Sigmoid colon (tissue), 4 donors: ENCODE data around the gene MAGI2.

Source experiments
- CTCF ChIP-seq, 4 experiments: fragments of 450-650 bp in 3 of 4; fragments of 200-600 bp in 1 of 4; IDR thresholded peaks; one replicate each; pipeline ENCODE4 v1.5.1; 2016 to 2019; ENCODE audit warnings: antibody characterized with exemption in 4 of 4, mild to moderate bottlenecking in 3 of 4, moderate library complexity in 2 of 4
- EP300 ChIP-seq, 4 donors: sonication (generic); formaldehyde crosslinking; IDR thresholded peaks; one replicate each; pipeline ENCODE4 v1.6.1; 2017; ENCODE audit warnings: antibody characterized with exemption in 4 of 4
- POLR2A ChIP-seq, 2 donors: fragments of 450-650 bp; IDR thresholded peaks; one replicate each; pipeline ENCODE4 v1.6.1; 2016; ENCODE audit warnings: antibody characterized with exemption in 2 of 2, mild to moderate bottlenecking in 2 of 2, moderate library complexity in 2 of 2
- POLR2AphosphoS5 ChIP-seq, 4 donors: sonication (generic); formaldehyde crosslinking; IDR thresholded peaks; one replicate each; pipeline ENCODE4 v1.6.1; 2017; ENCODE audit warnings: antibody characterized with exemption in 4 of 4

DNA sequence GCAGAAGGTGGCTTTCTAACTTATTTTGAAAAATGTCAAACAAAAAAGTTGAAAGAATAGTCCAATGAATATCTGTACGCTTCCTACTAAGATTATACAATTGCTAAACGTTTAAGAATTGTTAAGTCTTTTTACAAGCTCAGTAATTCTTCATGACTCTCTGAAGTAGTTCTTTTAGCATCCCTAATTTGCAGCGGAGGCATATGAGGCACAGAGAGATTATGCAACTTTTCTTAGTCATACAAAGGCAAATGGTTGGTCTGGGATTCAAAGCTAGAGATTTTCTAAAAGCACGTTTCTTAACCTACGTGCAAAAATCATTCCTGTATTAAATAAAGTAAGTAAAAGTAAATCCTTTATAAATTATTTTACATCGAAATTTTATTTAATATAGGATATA, 254.2 kb downstream of the MAGI2 start:
- TF ChIP-seq EP300 (IDR thresholded peaks at IDR 0.05) = no peak
- TF ChIP-seq POLR2A (IDR thresholded peaks at IDR 0.05) = no peak
- no peak for TF ChIP-seq CTCF (IDR thresholded peaks at IDR 0.05)
- TF ChIP-seq POLR2AphosphoS5 (IDR thresholded peaks at IDR 0.05) = no peak
